ENCODE results near the gene U2AF2. TPM values are rescaled to one million over a fixed set of nuclear protein-coding genes. Genes with fewer than 3 reads are reported as not detected.

Gene U2AF2
- total RNA-seq, 1 experiment from 2014 or later = 289 TPM

GRCh38 chr19:55623130-55623529 lies 31.7 kb upstream of the U2AF2 start:
- no peak overlapping the region for H3K27ac Mint-ChIP-seq (ENCODE audit: unreplicated experiment)
- no peaks in the 10 kb centered on the region for H3K9me3 Mint-ChIP-seq (ENCODE audit: unreplicated experiment)
- ChIA-PET POLR2A (no interaction called here), CTCF (interaction anchor here (2.0 kb wide), 1 partner anchor 17 kb away, joined by 30 read pairs; the partner anchor contains the start of gene ZNF865)
- Histone ChIP-seq H3K36me3 (ENCODE audit: control insufficient read depth, insufficient read depth, low read length) (no peaks in the 10 kb centered on the region), H3K4me1 (no peaks in the 10 kb centered on the region), H3K9me3 (0 out of 2 replicates have a peak, but pooled peaks cover 6% of the 10 kb centered on the region), H3K4me3 (ENCODE audit: low read depth, low read length) (no peak overlapping the region), H3K27me3 (replicated peaks; ENCODE audit: control insufficient read depth, insufficient read depth, low read length) (no peaks in the 10 kb centered on the region)
- no peak for TF ChIP-seq CTCF (IDR thresholded peaks at IDR 0.05; ENCODE audit: insufficient read depth in 1 of 2, low read depth in 1 of 2, low read length in 1 of 2, severe bottlenecking in 1 of 2, unreplicated experiment in 1 of 2)
- no peak overlapping the region for H3K4me3 Mint-ChIP-seq (ENCODE audit: unreplicated experiment)
- no peak for DNase-seq
- BruUV-seq (replicated peaks) = no TSS peak
- intact Hi-C loops (cut with micrococcal nuclease; ENCODE audit: unreplicated experiment) = no loop called here
- no peaks in the 10 kb centered on the region for H3K27me3 Mint-ChIP-seq (ENCODE audit: insufficient read depth, unreplicated experiment)
- H3K4me1 Mint-ChIP-seq (ENCODE audit: low read depth, unreplicated experiment) = peaks cover 7% of the 10 kb centered on the region
- H3K36me3 Mint-ChIP-seq (ENCODE audit: insufficient read depth, unreplicated experiment) = peaks cover 39% of the 10 kb centered on the region

GRCh38 chr19:55623561-55623960 lies 31.3 kb upstream of the U2AF2 start:
- no peaks in the 10 kb centered on the region for H3K9me3 Mint-ChIP-seq (ENCODE audit: unreplicated experiment)
- Histone ChIP-seq H3K4me3 (ENCODE audit: low read depth, low read length) (peak overlapping the region; percentile 74), H3K36me3 (ENCODE audit: control insufficient read depth, insufficient read depth, low read length) (no peaks in the 10 kb centered on the region), H3K27me3 (replicated peaks; ENCODE audit: control insufficient read depth, insufficient read depth, low read length) (no peaks in the 10 kb centered on the region), H3K4me1 (no peaks in the 10 kb centered on the region), H3K9me3 (0 out of 2 replicates have a peak, but pooled peaks cover 6% of the 10 kb centered on the region)
- CTCF ChIA-PET = interaction anchor here (0.5 to 2.0 kb wide), 3 partner anchors 9 to 31 kb away, joined by 6 to 30 read pairs (median 18); partner anchors contain the start of gene ZNF865
- H3K4me1 Mint-ChIP-seq (ENCODE audit: low read depth, unreplicated experiment) = peaks cover 7% of the 10 kb centered on the region
- TF ChIP-seq CTCF (IDR thresholded peaks at IDR 0.05; ENCODE audit: insufficient read depth in 1 of 2, low read depth in 1 of 2, low read length in 1 of 2, severe bottlenecking in 1 of 2, unreplicated experiment in 1 of 2) = no peak
- DNase-seq = no peak
- POLR2A ChIA-PET = no interaction called here
- intact Hi-C loops (cut with micrococcal nuclease; ENCODE audit: unreplicated experiment) = no loop called here
- TSS peak; percentile 30 for BruUV-seq (replicated peaks)
- H3K4me3 Mint-ChIP-seq (ENCODE audit: unreplicated experiment) = peak overlapping the region; percentile 73
- no peaks in the 10 kb centered on the region for H3K27me3 Mint-ChIP-seq (ENCODE audit: insufficient read depth, unreplicated experiment)
- H3K36me3 Mint-ChIP-seq (ENCODE audit: insufficient read depth, unreplicated experiment) = peaks cover 35% of the 10 kb centered on the region
- H3K27ac Mint-ChIP-seq (ENCODE audit: unreplicated experiment) = peak overlapping the region; percentile 85

- peak; percentile 94 to 97 for DNase-seq
- Histone ChIP-seq H3K27me3 (replicated peaks; ENCODE audit: control insufficient read depth, insufficient read depth, low read length) (no peaks in the 10 kb centered on the region), H3K9me3 (0 out of 2 replicates have a peak, but pooled peaks cover 6% of the 10 kb centered on the region), H3K4me1 (no peaks in the 10 kb centered on the region), H3K4me3 (ENCODE audit: low read depth, low read length) (peak within 1 kb of the TSS; percentile 74), H3K36me3 (ENCODE audit: control insufficient read depth, insufficient read depth, low read length) (no peaks in the 10 kb centered on the region)
- CTCF ChIA-PET = interaction anchor here (0.5 to 2.1 kb wide), 16 partner anchors 8 to 866 kb away, joined by 3 to 30 read pairs (median 4); partner anchors contain the start of genes KMT5C, TMEM238 and ZNF865
- no TSS peak for BruUV-seq (replicated peaks)
- Mint-ChIP-seq H3K9me3 (ENCODE audit: unreplicated experiment) (no peaks in the 10 kb centered on the region), H3K36me3 (ENCODE audit: insufficient read depth, unreplicated experiment) (peaks cover 31% of the 10 kb centered on the region), H3K4me1 (ENCODE audit: low read depth, unreplicated experiment) (peaks cover 7% of the 10 kb centered on the region), H3K4me3 (ENCODE audit: unreplicated experiment) (peak within 1 kb of the TSS; percentile 73), H3K27me3 (ENCODE audit: insufficient read depth, unreplicated experiment) (no peaks in the 10 kb centered on the region), H3K27ac (ENCODE audit: unreplicated experiment) (peak within 1 kb of the TSS; percentile 85)
- TF ChIP-seq CTCF (IDR thresholded peaks at IDR 0.05; ENCODE audit: insufficient read depth in 1 of 2, low read depth in 1 of 2, low read length in 1 of 2, severe bottlenecking in 1 of 2, unreplicated experiment in 1 of 2) = no peak
- intact Hi-C loops (cut with micrococcal nuclease; ENCODE audit: unreplicated experiment) = loop anchor here (1.0 to 2.0 kb wide), 3 partner anchors 18 to 44 kb away; partner anchors contain the start of genes FIZ1 and ZNF579
- POLR2A ChIA-PET = interaction anchor here (0.5 to 1.5 kb wide), 15 partner anchors 8 to 322 kb away, joined by 3 to 18 read pairs (median 4); partner anchors contain the start of genes FIZ1, ISOC2, KMT5C and UBE2S
These were observed 30.5 kb upstream of the U2AF2 start, which contains the start of gene ZNF784 for GRCh38 chr19:55624109-55625003. Gene ZNF784 (minus strand): TSS chr19:55624566. CDS start chr19:55624561, 5 bp downstream.
